SK-N-MC (cell line): Measurements from ENCODE around the gene BICD2.
"Not testable (repeated sequence)": the region's sequence is repeated elsewhere in the genome, so short reads cannot be mapped to it uniquely, and the experiment has no call there.

ENCODE experiments used
- DNase-seq: peaks from one replicate; pipeline ENCODE4 v3.0.0-alpha.2; 2011; ENCODE audit warnings: low read depth, low spot score
- H3K27ac ChIP-seq: fragments of 200-600 bp; sonication (generic); 2 replicates; pipeline ENCODE4 v1.5.1; 2016; ENCODE audit warnings: mixed run types
- H3K36me3 ChIP-seq: fragments of 200-600 bp; sonication (generic); 2 replicates; pipeline ENCODE4 v1.6.1; 2017; ENCODE audit warnings: antibody characterized with exemption, low read length, mixed read lengths; ENCODE audit not compliant: insufficient read depth
- H3K4me3 ChIP-seq: fragments of 200-600 bp; sonication (generic); 2 replicates; pipeline ENCODE4 v1.5.1; 2016
- H3K9ac ChIP-seq: fragments of 200-600 bp; sonication (generic); 2 replicates; pipeline ENCODE4 v1.8.0; 2017; ENCODE audit warnings: mixed run types, mixed read lengths; ENCODE audit not compliant: insufficient read length
- H3K9me3 ChIP-seq: fragments of 200-600 bp; sonication (generic); 2 replicates; pipeline ENCODE4 v1.6.1; 2017; ENCODE audit warnings: low read depth, mild to moderate bottlenecking, antibody characterized with exemption, low read length, moderate library complexity, mixed read lengths
- EZH2 ChIP-seq: fragments of 200-600 bp; sonication (generic); IDR thresholded peaks from one replicate; pipeline ENCODE4 v1.6.1; 2017; ENCODE audit warnings: antibody characterized with exemption
- FOXP2 ChIP-seq: optimal IDR thresholded peaks from 2 replicates; pipeline ENCODE3; 2011; ENCODE audit warnings: mild to moderate bottlenecking, moderate library complexity; ENCODE audit not compliant: insufficient read depth; ENCODE audit errors: extremely low read length, control extremely low read depth
- POLR2AphosphoS5 ChIP-seq: IDR thresholded peaks from 2 replicates; pipeline ENCODE4 v1.6.1; 2012; ENCODE audit warnings: mild to moderate bottlenecking, low read depth, low read length, borderline replicate concordance

Gene BICD2

DNA sequence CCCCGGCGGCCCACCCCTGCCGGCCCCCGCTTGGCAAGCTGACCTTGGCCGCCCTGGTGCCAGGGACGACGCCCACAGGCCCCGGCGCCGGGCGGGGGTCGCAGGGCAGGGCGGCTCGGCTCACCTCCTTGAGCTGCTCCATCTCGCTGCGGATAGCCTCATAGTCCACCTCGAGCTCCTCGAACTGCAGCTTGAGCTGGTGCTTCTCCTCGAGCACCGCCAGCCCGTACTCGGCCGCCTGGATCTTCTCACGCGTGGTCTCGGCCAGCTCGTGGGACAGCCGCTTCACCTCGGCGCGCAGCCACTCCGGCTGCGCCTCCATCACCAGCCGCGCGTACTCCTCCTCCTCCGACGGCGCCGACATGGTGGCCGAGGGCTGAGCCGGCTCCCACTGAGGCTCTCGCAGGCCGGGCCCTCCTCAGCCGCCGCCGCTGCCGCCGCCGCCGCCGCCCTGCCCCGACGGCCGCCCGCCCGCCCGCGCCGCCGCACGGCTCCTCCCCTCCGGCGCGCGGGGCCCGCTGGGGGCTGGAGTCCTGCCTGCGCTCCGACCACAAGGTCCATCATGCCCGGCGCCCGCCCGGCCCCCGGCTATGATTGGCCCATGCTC lies at the start of gene BICD2:
Gene BICD2, minus strand, starts transcription at position 453 of the 607 bp plus-strand sequence. Its CDS starts 89 bp downstream, at position 364.
- no peaks in the 10 kb centered on the region for H3K9me3 ChIP-seq
- peak within 1 kb of the TSS; percentile 94 for H3K4me3 ChIP-seq
- H3K36me3 ChIP-seq = no peaks in the 10 kb centered on the region
- peak within 1 kb of the TSS; percentile 97 for H3K27ac ChIP-seq
- DNase-seq = no peak
- H3K9ac ChIP-seq = peak within 1 kb of the TSS; percentile 97
- TF ChIP-seq POLR2AphosphoS5 = no peak
- no peak for TF ChIP-seq FOXP2
- no peak for TF ChIP-seq EZH2

DNA sequence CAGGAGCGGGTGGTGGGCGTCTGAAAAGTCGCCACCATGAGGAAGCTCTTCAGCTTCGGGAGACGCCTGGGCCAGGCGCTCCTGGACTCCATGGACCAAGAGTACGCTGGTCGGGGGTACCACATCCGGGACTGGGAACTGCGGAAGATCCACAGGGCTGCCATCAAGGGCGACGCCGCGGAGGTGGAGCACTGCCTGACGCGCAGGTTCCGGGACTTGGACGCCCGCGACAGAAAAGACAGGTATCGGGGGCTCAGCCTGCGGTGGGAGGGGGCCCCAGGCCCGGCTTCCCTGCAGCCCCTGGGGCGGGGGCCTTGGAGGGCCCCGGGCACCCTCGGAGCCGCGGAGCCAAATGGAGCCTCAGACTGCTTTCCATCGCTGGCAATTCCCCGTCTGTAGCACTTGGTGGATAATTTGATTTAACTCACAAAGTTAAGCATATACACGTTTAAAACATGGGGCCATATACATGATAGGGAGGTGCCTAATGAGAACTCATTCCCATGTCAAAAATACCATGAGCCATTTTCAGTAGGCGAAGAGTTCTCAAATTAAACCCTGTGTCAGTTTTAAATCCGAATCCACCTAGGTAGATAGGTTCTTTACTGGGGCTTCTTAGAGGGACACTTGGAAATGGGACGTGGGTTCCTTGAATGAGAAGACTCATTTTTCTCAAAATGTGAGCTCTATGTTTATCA lies 45.1 kb upstream of the BICD2 start:
- H3K9me3 ChIP-seq, H3K36me3 ChIP-seq, H3K27ac ChIP-seq, H3K9ac ChIP-seq, H3K4me3 ChIP-seq, DNase-seq: not testable (repeated sequence)

DNA sequence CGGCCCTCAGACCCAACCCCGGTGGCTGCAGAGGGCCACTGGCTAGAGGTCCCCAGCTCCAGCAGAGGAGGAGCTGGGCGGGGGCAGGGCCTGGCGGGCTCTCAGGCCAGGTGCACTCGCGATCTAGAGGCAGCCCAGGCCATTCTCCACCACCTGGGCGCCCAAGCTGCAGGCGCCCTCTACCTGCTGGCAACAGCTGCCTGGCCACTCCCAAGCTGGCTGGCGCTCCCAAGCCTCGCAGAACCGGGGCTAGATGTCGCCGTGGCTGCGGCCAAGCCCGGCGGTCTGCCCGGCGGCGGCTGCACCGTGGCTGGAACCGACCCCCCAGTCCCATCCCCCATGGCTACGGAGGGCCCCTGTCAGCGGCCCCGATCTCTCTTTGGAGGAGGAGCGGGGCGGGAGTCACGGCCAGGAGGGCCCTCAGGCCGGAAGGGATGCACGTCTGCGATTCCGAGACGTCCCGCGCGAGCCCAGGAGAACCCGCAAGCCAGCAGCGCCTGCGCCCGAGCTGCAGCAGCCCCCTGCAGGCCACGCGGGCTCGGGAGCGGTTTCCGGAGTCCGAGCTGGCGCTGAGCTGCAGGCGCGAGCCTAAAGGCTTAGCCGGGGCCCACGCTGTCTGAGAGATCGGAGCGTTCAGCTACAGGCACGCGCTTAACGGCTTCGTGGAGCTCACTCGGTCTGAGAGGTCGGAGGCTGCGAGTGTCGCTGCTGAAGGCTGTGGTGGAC lies 44.3 kb upstream of the BICD2 start:
- H3K4me3 ChIP-seq = peak overlapping the region; percentile 57
- TF ChIP-seq POLR2AphosphoS5 = no peak
- peak; percentile 1 for TF ChIP-seq EZH2
- no peak overlapping the region for H3K27ac ChIP-seq
- H3K36me3 ChIP-seq = no peaks in the 10 kb centered on the region
- H3K9me3 ChIP-seq = no peaks in the 10 kb centered on the region
- no peak for DNase-seq
- H3K9ac ChIP-seq = no peak overlapping the region

DNA sequence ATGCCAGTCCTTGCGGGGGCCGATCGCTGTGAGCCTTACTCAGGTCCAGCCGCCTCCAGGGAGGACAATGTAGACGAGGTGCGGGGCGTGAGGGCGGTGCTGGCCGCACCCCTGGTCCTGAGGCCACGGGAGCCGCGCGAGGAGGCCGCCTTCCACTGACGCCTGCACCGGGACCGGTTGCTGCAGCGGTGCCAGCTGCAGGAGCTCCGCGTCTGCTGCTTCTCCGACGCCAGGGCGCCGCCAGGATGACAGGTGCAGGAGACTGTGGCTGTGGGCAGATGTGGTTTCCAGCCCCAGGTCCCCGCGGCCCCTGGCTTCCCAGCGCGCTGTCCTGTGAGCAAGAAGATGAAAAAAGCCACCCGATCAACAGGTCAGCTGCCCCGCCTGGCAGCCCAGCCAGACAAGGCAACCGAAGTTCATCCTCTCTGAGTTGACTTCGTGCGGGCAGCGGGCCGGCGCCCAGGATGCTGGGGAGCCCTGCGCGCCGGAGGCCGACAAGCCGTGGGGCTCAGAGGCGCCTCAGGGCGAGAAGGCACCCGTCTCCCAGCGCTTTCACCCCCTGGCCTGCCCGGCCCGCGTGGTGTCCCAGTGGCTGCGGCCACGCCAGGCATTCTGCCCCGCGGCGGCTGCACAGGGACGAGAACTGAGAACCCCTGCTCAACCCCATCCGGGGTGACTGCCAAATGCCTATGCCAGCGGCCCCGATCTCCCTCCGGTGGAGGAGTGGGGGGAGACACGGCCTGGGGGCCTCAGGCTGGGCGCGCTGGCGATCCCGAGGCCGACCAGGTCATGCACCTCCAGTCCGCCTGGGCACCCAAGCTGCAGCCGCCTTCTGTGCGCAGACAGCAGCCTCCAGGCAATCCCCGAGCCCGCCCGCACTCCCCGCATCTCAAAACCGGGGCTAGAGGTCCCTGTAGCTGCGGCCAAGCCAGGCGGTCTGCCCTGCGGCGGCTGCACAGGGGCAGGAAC lies 43.4 kb upstream of the BICD2 start:
- no peaks in the 10 kb centered on the region for H3K36me3 ChIP-seq
- no peak overlapping the region for H3K4me3 ChIP-seq
- DNase-seq = no peak
- no peaks in the 10 kb centered on the region for H3K9me3 ChIP-seq
- H3K9ac ChIP-seq = no peak overlapping the region
- H3K27ac ChIP-seq = no peak overlapping the region
- TF ChIP-seq EZH2 (peak; percentile 30), POLR2AphosphoS5 (no peak)

DNA sequence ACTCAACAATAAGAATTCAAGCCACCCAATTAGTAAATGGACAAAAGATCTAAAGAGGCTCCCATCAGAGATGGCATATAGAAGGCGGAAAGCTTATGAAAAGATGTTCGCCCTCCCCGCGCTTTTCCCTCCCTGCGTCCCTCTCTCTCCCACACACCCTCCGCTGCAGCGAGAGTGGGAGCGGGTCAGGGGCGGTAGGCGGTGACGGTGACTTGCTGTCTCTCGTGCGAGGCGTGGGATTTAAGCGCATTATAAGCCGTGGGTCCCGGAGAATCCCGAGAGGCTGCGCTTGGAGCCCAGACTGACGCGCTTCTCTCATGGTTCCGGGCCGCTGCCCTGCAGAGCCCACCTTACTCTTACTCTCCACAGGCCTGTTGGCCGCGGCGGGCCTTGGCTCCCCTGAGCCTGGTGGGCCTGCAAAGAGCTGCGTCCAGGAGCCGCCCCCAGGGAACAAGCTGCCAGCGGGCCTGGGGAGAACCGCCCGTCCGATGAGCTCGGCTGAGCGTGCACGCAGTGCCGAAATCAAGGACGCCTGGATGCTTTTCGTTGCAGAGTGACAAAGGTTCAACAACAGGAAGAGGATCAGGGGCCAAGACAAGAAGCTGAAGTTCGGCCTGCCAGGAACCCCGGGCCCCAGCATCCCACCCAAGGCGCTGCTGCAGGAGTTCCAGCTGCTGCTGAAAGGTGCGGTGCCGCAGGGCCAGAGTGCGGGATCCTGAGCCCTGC lies 42.6 kb upstream of the BICD2 start:
- DNase-seq = no peak
- Histone ChIP-seq H3K9me3 (no peaks in the 10 kb centered on the region), H3K27ac (no peak overlapping the region), H3K4me3 (no peak overlapping the region), H3K9ac (no peak overlapping the region), H3K36me3 (no peaks in the 10 kb centered on the region)
- TF ChIP-seq POLR2AphosphoS5 = no peak
- TF ChIP-seq EZH2 = peak; percentile 83

DNA sequence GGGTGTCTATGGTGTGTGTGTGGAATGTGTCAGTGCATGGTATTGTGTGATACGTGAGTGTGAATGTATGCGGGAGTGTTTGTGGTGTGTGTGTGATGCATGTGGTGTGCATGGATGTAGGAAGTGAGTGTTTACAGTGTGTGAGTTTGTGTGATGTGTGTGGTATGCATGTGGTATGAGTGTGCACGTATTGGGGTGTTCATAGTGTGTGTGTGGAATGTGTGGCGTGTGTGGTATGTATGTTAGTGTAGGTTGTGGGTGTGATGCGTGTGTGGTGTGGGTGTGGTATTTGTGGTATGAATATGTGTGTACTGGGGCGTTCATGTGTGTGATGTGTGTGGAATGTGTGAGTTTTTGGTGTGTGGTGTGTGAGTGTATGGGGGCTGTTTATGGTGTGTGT lies 40.1 kb upstream of the BICD2 start:
- TF ChIP-seq FOXP2 = no peak
- no peak for TF ChIP-seq POLR2AphosphoS5
- no peak for TF ChIP-seq EZH2
- no peaks in the 10 kb centered on the region for H3K9me3 ChIP-seq
- H3K9ac ChIP-seq = no peak overlapping the region
- H3K27ac ChIP-seq = no peak overlapping the region
- no peak overlapping the region for H3K4me3 ChIP-seq
- no peak for DNase-seq
- no peaks in the 10 kb centered on the region for H3K36me3 ChIP-seq

DNA sequence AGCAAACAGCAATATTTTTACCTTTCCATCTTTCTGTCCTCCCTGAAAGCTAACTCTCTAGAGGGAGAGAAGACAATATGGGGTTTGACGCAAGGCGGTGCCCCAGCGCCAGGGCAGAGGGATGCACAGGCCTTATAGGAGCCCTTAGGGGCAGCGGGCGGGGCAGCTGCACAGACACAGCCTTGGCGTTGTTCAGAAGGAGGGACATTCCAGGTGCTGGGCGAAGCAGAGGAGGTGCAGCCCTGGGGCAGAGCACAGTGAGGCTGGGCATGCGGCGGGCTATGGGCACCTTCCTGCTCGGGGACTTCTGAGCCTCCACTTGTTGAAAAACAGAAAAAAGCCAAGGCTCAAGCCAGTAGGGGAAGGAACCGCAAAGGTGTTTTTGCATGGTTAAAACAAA lies 33.7 kb upstream of the BICD2 start:
- H3K36me3 ChIP-seq = no peaks in the 10 kb centered on the region
- H3K9ac ChIP-seq = no peak overlapping the region
- H3K4me3 ChIP-seq = no peak overlapping the region
- no peaks in the 10 kb centered on the region for H3K9me3 ChIP-seq
- DNase-seq = no peak
- no peak for TF ChIP-seq EZH2
- no peak for TF ChIP-seq POLR2AphosphoS5
- no peak for TF ChIP-seq FOXP2
- H3K27ac ChIP-seq = no peak overlapping the region

DNA sequence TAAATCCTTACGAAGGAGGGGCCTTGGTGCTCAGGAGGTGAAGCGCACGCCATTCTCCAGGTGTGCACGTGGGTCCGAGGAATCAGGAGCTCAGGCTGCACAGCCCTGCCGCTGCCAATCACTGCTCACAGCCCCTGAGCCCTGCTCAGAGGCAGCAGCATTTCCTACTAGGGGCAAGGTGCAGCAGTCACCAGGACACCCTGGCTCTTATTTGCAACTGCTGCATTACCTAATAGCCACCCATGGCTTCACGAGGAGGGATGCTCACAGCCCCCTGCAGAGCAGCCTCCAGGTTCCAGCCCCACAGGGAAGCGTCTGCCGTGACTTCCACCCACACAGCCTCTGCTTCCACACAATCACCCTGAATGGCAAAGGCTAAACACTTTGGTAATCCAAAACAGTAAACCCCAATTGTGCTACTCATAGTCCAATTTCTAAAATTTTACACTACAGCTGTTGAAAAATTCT lies 31.7 kb upstream of the BICD2 start:
- not testable (repeated sequence) for H3K27ac ChIP-seq, H3K9me3 ChIP-seq, DNase-seq, H3K36me3 ChIP-seq, H3K9ac ChIP-seq, H3K4me3 ChIP-seq
